Glomerular endothelial cell (primary cell): ENCODE data around the gene LYSMD1. TPM values are rescaled to one million over a fixed set of nuclear protein-coding genes. Genes with fewer than 3 reads are reported as not detected.
A peak's percentile ranks its signal among the peaks of the same experiment; 100 is the strongest.

ENCODE experiments used
- DNase-seq: peaks from one replicate; pipeline ENCODE4 v3.0.0-alpha.2; 2011; ENCODE audit warnings: low read depth, low spot score; ENCODE audit errors: extremely low read depth
- total RNA-seq: library from RNA; depleted of rRNA; stranded (reverse); fragments of >200 nt; gene quantifications from 2 replicates; pipeline ENCODE4 v1.2.3, GENCODE V29; 2015

LYSMD1 gene
- total RNA-seq, 1 donor from 2014 or later = 4.7 TPM

DNA sequence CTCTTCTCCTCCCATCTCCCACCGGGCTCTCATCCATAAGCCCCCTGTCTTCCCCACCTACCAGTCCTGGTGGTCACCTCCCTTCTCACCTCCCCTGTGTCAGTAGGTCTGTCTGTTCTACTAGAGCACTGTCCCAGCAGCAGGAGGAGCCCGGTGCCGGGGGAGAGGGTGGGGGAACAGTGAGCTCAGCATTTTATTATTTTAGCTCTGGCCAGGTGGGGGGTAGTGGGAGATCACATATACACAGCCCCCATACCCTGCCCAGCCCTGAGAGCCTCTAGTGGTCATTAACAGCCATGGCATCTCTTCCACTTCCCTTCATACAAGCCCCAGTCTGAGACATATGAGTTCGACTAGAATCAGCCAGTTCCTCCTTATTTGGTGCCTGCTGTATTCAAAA, 10.2 kb upstream of the LYSMD1 start, which contains the start of gene TMOD4:
Gene TMOD4, minus strand, starts transcription at position 119 of the 400 bp plus-strand sequence. CDS start 1,106 bp downstream, outside the sequence.
- no peak for DNase-seq

DNA sequence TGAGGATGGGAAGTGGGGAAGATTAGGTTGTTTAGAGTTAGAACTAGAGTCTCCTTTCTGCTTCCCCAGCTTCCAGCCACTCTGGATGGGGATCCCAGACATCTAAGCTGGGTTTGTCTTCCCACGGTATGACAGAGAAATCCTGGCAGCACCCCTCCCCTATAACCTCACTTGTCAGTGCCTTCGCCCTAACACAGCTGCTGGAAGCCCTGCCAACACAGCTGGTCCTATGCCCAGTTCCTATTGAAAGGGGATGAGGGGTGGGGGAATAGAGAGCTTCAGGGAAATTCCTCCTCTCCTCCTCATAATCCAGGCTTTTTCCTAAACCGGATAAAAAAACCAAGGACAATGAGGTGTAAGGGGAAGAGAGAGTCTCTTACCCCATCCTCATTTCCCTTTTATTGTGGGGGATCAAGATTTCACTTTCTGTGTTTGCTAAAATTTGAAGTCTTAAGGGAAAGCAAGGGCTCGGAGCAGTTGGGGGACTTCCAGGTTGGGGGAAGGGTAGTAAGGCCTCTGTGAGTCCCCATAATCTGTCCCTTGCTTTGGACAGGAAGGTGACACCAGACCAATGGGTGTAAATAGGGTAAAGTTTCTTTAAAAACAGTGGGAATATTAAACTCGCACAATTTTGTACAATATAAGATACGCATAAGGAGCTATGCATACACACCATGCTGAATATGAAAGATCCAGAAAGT, 9.5 kb upstream of the LYSMD1 start:
- no peak for DNase-seq

DNA sequence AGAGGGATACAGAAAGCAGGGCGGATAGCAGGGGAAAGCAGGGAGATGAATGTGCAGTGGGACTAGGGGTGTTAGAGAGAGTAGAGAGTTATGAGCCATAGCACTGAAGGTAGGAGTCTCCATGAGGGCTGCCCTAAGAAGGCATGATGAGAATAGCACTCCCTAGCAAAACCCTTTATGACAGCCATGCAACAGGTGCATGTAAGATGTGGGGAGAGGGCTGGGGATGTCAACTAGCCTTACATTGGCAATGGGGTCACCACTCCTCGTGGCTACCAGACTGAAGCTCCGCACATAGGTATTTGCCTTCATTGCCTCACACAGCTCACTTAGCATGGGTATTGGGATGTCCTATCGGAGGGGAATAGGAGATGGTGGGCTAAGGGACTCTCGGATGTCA, 5.5 kb upstream of the LYSMD1 start:
- no peak for DNase-seq

DNA sequence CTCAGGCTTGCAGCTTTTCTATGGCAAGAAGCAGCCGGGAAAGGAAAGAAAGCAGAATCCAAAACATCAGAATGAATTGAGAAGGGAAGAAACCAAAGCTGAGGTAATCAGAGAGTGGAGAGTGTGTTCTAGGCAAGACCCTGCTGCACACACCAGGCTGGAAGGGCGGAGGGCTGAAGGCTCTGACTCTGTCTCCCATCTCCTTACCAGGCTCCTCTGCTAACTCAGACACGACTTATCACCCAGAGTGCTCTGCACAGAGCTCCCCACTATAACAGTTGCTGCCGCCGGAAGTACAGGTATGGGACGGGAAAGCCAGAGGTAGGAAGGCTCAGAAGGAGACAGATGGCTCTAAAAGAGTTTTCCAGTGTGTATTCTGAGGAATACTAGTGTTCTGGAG, 1.4 kb upstream of the LYSMD1 start:
- no peak for DNase-seq

DNA sequence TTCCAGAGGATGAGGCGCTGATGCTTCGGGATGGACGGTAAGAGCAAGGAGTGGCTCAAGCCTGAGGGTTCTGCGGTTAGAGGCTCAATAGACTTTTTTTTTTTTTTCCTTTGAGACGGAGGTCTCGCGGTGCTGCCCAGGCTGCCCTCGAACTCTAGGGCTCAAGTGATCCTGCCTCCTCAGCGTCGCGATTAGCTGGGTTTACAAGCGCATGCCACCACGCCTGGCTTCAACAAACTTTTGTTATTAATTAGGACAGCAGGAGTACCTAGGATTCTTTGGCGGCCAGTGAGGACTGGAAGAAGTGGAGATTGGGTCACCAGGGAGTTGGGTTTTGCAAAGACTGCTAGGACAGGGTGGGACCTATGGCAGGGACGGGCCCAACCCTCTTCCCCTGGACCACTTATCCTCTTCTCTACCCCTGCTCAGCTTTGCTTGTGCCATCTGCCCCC, 829 bp upstream of the LYSMD1 start:
- no peak for DNase-seq

DNA sequence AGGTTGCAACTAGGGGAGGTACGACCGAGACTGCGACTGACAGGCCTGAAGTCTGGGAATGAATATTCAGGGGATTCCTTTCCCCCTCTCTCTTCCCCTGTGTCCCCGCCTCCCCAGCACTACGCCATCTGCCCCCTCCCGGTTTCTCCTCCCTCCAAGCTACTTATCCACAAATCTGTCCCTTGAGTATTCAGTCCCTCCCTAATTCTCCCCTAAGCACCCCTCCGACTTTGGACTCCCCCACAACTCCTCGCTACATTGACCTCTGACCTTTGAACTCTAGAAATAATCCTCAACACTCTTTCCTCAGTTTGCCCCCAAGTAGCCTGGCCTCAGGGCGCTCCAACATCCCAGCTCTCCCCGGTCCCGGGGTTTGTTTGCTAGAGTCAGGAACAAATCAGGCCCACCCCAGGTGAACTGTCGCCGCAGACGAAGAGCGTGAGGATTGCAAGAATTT, 393 bp downstream of the LYSMD1 start:
- DNase-seq = no peak

DNA sequence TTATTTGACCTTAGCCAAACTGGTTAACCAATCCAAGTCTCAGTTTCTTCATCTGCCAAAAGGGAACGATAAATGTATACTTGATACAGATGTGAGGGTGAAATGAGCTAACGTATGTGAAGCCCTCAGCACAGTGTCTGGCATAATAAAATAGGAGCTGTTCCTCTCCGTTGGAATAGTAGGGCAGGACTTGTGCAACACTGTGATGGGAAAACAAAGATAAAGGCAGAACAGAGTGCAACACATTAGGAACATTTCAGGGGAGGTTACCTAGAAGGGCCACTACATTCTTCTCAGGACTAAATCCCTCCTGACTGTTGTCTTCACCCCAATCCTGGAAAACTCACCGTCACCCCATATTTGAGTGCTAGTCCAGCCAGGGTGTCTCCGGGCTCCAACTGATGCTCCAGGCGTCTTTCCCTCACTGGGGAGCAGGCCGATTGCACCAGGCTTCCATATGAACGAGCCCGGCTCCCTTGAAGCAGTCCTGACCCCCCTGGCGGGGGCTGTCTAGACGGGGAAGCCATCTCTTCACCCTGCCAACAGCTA, 896 bp downstream of the LYSMD1 start:
- DNase-seq = no peak

DNA sequence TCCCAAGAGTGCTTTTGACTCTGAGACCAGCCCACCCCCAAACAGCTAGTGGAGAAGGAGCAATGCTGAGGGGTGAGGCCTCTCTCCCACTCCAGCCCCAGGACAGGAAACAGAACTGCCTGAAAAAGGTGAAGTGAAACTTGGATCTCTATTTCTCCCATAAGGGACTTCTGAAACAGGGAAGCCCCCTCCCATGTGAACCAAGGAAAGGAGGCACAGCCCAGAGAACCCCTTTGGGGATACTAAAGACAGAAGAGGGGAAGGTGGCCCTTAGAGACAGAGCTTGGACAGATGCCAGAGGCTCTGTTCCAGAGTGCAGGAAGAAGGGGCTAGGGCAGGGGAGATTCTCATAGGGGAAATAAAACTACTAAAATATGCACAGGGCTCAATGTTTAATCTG, 6.3 kb downstream of the LYSMD1 start:
- DNase-seq = no peak

DNA sequence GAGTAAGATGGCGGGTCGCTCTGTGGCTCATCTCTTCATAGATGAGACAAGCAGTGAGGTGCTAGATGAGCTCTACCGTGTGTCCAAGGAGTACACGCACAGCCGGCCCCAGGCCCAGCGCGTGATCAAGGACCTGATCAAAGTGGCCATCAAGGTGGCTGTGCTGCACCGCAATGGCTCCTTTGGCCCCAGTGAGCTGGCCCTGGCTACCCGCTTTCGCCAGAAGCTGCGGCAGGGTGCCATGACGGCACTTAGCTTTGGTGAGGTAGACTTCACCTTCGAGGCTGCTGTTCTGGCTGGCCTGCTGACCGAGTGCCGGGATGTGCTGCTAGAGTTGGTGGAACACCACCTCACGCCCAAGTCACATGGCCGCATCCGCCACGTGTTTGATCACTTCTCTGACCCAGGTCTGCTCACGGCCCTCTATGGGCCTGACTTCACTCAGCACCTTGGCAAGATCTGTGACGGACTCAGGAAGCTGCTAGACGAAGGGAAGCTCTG, 6.9 kb downstream of the LYSMD1 start:
- no peak for DNase-seq

DNA sequence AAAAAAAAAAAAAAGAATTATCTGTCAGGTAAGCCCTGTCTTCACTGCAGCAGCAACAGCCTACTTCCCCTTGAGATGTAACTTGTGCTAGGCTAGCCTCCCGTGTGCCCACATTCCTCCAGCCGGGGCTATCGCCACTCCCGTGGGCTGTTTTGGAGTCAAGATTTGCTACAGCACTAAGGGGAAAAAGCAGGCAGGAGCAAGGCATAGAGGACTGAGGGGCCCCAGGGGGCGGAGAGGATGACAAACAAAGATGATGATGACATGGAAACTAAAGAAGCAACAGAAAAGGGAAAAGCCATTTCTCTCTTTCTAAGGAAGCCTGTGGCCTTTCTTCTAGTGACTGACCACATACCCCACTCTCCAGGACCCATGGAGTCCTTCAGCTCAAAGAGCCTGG, 7.4 kb downstream of the LYSMD1 start:
- DNase-seq = no peak

DNA sequence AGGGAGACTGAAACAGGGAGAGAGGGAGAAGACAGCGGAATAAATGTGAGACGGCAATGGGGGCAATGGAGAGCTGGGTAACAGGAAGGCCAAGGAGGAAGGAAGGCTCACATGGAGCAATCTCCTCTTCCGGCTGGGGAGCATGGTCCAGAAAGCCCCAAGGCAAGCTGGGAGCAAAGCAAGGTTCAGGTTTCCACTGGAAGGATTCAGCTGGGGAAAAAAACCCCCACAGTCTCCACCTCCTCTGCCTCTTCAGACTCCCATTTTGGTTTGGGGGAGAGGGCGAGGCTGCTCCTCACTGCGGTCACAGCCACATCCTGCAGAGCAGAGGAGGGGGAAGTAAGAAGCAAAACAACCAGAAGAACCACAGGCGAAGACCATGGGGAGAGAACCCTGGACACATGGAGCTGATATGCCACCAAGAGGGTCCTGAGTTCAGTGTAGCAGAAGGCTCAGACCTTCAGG, 8.6 kb downstream of the LYSMD1 start:
- no peak for DNase-seq

DNA sequence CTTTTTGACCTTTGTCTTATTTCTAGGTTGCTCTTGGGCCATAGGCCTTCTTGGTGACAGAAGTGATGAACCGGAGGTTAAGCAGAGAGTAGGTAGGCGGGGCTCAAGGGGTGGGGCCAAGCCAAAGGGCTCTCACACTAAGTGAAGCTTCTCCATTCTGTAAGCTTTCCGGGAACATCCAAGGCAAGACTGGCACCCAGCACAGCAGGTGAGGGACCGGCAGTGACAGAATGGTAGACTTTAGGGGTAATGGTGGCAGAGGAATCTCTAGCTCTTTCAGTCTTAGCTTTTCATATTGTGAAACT, 9.2 kb downstream of the LYSMD1 start, which contains the start of gene TNFAIP8L2:
Gene TNFAIP8L2, plus strand, starts transcription at position 135 of the 305 bp plus-strand sequence. CDS start 2,049 bp downstream, outside the sequence.
- no peak for DNase-seq

DNA sequence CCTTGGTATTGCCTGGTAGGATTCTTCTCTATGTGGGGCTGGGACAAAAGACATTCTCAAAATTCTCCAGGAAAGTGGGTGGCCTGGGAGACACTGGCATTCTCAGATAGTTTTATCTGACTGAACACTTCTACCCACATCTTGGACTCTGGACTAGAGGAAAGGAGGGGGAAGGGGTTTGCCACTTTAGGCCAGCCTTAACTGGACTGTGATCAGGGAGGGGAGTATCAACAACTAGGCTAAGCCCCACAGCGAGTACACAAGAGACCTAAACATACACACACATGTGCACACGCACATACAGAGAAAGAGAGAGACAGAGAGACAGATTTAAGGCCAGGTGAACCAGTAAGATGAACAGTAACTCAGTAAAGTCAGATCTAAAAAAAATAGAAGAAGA, 18.0 kb downstream of the LYSMD1 start:
- no peak for DNase-seq

DNA sequence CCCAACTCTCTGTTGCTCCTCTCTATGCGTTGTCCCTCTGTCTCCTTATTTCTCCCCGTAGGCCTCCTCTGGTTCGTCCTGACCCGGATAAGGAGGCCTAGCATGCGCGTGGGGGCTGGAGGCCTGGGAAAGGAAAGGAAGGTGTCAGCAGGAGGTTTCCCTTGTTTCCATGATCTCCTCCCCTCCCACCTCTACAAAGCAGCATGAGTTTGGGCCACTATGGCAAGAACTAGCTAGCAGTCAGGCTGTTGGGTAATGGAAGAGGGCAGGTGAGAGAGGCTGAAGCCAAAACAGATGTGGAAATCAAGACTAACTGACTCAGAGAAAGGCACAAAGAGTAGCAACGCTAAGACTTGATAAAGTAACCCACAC, 18.6 kb downstream of the LYSMD1 start:
- no peak for DNase-seq

DNA sequence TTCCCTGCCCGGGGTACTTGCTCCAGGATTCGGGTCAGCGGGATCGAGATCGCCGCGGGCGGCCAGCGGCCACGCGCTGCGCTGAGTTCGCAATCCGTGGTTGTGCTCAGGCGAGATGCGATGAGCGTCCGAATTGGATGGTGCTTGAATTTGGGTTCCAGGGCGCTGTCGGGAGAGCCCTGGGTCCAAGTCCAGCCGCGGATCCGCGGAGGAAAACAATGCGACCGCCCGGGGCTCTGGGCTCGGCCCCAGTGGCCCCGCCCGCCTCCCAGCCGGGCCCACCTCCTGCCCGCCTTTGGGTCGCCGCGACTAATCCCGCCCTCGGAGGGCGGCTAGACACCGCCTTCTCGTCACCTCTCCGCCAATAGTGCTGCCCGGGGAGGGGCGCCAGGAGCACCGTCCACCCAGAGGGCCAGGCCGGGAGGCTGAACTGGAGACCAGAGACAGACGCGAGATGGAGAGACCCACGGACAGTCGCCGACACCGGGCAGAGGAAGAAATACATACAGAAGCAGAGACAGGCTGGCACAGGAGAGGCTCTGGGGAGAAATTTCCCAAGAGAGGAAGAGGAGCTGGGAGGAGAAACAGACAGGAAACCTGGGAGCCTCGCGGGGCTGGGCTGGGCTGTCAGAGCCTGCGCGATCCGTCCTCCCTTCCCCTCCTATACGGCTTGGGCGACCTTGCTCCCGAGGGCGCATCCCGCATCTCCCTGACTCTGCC, 19.1 kb downstream of the LYSMD1 start, which contains the start of gene SEMA6C:
Gene SEMA6C, minus strand, starts transcription at position 220 of the 720 bp plus-strand sequence. CDS start 4,010 bp downstream, outside the sequence.
- peak; percentile 34 for DNase-seq

DNA sequence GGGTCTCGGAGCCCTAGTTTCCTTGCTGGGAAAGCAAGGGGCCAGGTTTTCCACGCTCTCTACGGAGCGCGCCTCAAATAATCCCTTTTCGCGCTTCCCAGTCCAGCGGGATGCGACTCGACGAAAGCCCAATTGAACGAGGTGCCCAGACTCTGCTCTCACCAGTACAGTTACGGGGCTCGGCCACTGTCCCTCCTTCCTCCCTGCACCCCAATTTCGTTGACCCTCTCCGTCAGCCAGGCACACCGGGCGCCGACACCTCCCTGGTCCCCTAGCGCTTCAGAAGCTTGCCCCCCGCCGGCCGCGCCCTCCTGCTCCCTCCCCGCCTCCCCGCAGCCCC, 19.7 kb downstream of the LYSMD1 start:
- DNase-seq = no peak

DNA sequence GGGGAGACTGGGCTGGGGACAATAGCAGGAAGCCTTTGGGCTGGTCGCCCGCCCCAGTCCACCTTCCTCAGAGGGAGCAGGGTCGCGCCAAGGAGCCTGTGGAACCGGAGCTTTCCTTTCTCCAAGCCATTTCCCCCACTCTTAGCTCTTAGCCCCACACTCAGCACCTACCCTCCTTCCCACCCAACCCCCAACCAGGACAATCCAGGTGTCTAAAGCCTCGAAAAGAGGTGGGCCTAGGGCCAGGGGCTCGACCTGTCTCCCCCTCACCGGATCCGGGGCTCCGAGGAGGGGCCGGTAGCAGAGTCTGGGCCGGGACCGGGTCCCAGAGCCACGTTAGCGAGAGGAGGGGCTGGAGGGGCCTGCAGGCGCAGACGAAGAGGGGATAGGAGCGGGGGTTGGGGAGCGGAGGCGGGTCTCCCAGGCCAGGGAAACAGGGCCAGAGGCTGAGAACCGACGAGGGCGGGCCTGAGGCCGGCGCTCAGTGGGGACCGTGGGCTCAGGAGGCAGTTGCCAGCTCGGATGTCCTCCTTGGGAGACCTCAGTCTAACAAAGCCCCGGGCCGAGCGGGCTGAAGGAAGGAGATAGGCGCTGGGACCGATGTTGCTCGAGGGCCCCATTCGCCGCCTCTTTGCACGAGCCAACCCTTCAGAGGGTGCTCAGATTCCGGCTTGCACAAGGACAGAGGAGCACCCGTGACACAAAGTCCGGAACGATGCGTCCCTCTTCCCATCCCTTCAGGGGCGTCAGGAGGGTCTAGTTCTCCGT, 20.2 kb downstream of the LYSMD1 start:
- no peak for DNase-seq

DNA sequence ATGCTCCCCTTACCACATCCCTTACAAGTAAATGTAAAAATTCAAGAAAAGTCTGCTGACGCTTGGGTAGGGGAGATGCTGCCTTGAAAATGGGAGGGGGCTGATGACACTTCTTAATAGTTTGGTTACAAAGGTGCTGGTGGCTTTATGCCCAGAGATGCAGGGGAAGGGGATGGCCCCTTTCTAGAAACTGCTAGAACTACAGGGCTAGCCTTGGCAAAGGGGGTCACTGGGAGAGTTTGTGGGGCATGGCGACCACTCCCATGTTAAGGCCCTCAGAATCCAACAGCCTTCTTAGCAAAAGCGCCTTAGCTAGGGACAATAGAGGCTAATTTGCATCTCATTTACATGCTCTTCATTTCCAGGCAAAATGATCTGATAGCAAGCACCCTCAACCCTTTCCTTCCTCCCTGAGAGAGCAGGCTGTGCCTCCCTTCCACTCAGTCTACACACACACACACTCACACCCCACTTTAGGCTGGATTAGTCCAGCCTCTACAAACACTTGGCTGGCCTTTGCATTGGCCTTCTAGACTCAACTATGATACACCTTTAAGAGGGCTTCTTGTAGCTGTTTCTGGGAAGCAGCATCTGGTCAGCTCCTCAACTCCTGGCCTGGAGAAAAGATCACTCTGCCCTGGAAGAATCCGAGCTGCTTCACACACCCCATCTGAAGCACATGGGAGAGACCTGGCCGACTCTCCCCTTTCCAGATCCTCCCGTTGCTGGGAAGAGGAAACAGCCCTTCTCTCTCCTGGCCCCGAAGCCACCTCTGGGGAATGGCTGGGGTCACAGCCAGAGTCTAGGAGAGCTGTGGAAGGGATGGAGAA, 21.0 kb downstream of the LYSMD1 start:
- no peak for DNase-seq

DNA sequence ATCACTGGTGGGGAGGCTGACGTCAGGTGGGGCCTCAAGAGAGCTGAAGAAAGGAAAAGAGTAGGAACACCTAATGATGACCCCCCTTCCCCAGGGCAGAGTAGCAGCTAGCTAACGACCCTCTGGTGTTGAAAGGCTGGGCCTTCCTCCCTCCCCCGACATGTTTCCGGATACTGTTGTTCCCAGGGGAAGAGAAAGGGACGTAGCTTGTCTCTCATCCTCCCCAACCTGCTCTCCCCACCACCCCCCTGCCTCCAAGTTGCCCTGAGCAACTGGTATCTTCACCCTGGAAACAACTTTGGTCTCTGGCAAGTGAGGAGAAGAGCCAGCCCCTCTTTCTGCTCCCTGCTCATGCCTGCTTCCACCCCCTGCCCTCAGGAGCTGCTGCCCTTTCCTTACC, 21.7 kb downstream of the LYSMD1 start:
- DNase-seq = no peak

DNA sequence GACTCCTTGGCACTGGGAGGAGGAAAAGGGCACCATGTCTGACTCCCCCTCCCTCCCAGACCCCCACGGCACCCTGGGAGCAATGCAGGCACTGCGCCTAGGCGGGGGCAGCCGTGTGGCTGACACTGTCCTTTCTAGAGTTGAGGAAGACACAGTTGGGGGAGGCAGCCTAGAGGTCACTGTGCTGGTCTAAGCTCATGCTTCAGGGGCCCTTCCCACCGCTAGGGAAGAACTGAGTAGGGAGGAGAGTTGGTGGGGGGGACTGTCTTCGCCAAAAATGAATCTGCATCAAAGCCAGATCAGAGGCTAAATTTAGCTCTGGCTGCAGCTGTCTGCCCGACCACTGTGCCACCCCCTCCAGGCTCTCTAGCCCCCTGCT, 22.7 kb downstream of the LYSMD1 start:
- no peak for DNase-seq
